22Rv1 (cell line): Measurements from ENCODE around the gene APH1A.

Experiments
- CTCF ChIP-seq: fragments of 450-650 bp; IDR thresholded peaks from 2 replicates; pipeline ENCODE4 v1.5.1; 2017; ENCODE audit warnings: mild to moderate bottlenecking
- ZFX ChIP-seq: fragments of 450-650 bp; IDR thresholded peaks from 2 replicates; pipeline ENCODE4 v1.6.1; 2017; ENCODE audit warnings: antibody characterized with exemption, borderline replicate concordance

- TF ChIP-seq CTCF (no peak), ZFX (no peak)
Measured at GRCh38 chr1:150268340-150268704, 494 bp downstream of the APH1A start.
